ENCODE results near the gene MYEF2. TPM values are rescaled to one million over a fixed set of nuclear protein-coding genes. Genes with fewer than 3 reads are reported as not detected.

MYEF2 gene
- polyA plus RNA-seq, 3 donors: 3.0 to 9.9 (median 3.5) TPM

DNA sequence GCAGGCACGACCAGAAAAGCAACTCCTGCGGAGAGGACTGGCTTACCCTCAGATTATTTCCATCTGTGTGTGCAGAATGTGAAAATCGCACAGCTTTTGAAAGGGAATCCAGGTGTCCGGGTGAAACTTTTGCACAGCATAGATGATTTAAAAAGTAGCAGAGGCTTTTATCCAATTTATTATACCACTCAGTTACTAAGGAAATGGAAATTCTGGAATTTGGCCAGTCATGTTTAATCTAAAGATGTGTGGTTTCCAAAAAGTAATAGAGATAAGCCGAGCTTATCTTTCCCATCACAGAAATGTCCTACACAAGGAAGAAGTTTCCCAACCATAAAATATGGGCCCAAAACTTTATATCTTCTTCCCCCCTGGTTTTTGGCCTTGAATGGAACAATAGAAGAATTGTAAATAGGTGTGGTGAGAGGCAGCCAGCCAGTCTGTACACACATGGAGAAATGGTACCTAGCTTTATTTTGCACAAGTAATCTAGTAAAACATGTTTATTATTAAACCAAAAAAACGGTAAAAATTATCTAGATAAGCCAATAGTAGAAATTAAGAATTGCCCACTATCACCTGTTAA, 76.6 kb downstream of the MYEF2 start:
- WGBS, 3 donors: 52 to 60% (median 56%) methylated on average over 6 of the region's 6 CpGs
- H3K27ac ChIP-seq (ENCODE audit: low read depth, low read length): no peak overlapping the region

DNA sequence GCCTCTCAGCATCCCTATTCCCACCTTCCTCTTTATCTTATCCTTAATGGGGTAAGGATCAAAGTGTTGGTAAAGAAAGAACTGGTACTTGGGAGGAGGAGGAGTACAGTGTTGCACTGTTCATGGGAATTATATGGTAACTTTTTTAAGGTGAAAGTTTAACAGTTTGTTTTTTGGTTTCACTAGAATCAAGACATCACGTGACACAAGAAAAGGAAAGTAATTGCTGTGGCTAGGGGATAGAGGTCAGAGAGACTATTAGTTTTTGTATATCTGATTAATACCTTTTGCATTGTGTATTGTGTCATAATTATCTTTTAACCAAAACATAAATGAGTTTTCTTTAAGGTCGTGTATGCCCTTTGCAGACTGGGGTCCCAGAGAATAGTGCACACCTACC, 80.8 kb downstream of the MYEF2 start:
- 53 to 89% (median 80%) methylated on average over 2 of the region's 2 CpGs for WGBS, 3 donors
- no peak overlapping the region for H3K27ac ChIP-seq (ENCODE audit: low read depth, low read length)

DNA sequence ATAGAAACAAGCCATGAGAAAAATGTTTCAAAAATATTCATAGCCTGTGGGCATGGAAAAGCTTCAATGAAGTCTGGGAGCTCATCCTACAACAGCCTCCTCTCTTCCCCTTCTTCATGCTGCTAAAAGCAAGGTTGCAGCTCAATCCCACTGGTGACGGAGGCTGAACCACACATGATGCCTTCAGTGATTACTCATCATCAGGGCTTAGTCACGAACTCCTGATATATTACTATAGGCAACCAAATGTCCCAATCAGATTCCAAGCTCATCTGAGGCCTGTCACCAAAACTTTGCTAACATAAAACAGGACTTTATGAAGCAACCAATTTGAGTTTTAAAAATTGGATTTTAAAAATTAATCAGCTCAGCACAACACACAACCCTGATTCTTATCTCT, 81.3 kb downstream of the MYEF2 start:
- WGBS, 3 donors: 57 to 77% (median 70%) methylated on average over 2 of the region's 2 CpGs
- no peak overlapping the region for H3K27ac ChIP-seq (ENCODE audit: low read depth, low read length)

DNA sequence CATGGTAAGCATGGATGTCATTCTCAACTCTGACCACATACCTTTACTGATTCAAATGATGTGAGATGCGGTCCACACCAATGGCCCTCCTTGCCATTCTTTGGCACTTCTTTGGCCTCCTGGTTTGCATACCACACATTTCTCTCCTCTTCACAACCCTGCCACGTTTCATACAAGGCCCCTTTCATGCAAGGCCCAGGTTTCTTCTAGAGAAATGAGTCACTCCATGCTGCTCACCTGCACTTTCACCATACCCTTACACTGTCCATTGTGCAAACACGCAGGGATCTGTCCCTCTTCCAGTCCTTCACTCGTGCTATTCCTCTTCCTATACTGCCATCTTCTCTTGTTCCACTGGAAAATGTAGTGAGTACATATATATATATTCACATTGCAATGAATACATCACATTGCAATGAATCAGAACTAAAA, 81.7 kb downstream of the MYEF2 start:
- no peak overlapping the region for H3K27ac ChIP-seq (ENCODE audit: low read depth, low read length)
- WGBS, 3 donors: 61 to 80% (median 77%) methylated on average over 4 of the region's 4 CpGs

DNA sequence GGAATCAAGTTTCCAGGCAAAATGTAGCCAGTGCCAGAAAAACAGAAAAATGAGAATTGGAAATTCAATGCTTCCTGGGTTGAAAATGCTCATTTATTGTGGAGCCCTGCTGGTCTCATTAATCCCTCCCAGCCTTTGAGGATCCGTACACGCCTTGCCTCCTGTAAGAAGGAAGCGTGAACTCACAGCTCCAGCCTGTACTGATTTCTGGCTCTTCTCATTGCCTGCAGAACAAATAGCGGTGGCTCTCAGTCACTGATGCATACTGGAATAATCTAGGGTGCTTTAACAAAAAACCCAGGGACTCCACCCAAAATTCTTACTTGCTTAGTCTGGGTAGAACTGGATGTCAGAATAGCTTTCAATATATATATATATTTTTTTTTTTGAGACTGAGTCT, 86.6 kb downstream of the MYEF2 start:
- H3K27ac ChIP-seq (ENCODE audit: low read depth, low read length): no peak overlapping the region
- 69 to 81% (median 74%) methylated on average over 4 of the region's 4 CpGs for WGBS, 3 donors

DNA sequence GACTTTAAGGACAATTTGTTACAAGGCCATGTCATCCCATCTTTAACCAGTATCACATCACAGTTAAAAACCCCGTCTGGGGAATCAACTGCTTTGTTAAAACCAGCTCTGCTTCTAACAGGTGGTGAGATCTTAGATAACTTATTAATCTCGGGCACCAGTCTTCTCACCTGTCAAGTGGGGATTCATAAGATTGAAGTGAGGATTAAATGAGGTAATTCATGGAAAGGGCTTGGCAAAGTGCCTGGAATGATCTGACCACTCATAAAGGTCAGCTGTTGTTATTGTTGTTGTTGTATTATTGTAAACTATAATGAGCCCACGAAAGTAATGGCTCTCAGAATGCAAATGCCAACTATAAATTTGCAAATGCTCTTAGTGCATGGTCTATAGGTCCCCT, 87.4 kb downstream of the MYEF2 start:
- no peak overlapping the region for H3K27ac ChIP-seq (ENCODE audit: low read depth, low read length)
- 42 to 63% (median 60%) methylated on average over 3 of the region's 3 CpGs for WGBS, 3 donors

DNA sequence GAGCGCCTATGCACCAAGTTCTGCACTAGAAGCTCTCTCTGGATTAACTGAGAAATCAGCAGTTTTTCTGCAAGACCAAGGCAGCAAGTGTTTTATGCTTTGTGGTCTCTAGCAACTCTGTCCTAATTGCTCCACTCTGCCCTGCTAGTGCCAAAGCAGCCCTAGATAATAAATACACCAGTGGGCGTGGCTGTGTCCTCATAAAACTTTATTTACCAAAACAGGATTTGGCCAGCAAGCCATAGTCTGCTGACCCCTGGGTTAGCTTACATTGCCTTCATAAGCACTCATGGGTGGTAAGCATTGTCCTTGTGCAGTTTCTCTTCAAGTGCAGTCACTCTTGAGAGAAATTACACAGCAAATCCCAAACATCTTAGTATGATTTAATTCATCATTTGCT, 88.0 kb downstream of the MYEF2 start:
- 54 to 73% (median 69%) methylated on average over 2 of the region's 2 CpGs for WGBS, 3 donors
- H3K27ac ChIP-seq (ENCODE audit: low read depth, low read length): no peak overlapping the region

DNA sequence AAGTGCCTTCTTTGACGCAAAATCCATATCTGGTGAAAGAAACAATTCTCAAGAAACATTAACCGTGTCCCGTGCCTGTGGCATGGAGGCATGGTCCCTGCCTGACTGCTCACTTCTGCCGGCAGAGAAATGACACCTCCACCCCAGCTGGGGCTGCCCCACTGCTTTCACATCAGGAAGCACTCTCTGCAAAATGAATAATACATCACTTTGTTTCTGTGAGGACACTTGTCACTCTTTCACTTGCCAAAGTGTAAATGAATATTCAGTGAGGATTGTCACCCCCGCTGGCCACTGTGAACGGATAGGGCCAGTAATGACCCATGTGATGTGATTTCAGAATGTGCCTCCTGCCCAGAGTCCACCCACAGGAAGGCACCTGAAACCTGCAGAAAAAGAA, 88.4 kb downstream of the MYEF2 start:
- 39 to 71% (median 63%) methylated on average over 6 of the region's 6 CpGs for WGBS, 3 donors
- H3K27ac ChIP-seq (ENCODE audit: low read depth, low read length): no peak overlapping the region

DNA sequence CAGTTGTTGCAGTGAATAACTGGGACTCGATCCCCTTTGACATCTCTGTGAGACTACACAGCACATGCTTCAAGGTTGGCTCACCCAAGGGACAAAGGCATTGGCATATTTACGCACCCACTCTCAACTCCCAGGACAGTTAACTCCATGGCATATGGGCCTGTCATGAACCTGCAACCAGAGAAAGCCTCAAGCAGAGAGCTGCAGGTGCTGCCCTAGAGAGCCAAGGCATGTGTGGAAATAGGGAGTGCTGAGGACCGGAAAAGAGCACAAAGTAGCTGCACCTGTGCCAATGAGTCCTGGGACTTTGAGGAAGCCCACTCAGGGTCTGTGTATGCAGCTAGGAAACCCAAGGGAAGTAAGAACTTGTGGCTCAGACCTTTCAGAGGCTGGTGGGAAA, 90.3 kb downstream of the MYEF2 start:
- H3K27ac ChIP-seq (ENCODE audit: low read depth, low read length): no peak overlapping the region
- WGBS, 3 donors: 73 to 84% (median 78%) methylated on average over 3 of the region's 3 CpGs

DNA sequence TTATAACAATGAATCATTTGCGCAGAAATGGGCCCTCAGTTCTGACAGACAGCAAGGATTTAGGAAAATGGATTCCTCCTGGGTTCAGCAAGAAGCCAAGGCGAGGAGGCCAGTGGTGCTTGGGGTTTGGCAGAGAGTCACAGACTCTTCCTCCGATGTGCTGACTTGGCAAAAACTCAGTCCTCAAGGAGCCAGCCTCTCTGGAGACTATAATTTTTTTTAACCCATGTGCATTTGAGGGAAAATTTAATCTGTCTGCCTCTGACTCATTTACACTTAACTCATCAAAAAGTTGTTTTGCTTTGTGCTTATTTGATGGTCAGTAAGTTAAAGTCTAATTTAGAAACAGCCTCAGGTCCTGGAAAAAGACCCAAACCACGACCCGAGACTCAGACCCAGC, 91.5 kb downstream of the MYEF2 start:
- no peak overlapping the region for H3K27ac ChIP-seq (ENCODE audit: low read depth, low read length)
- 41 to 62% (median 50%) methylated on average over 5 of the region's 5 CpGs for WGBS, 3 donors

DNA sequence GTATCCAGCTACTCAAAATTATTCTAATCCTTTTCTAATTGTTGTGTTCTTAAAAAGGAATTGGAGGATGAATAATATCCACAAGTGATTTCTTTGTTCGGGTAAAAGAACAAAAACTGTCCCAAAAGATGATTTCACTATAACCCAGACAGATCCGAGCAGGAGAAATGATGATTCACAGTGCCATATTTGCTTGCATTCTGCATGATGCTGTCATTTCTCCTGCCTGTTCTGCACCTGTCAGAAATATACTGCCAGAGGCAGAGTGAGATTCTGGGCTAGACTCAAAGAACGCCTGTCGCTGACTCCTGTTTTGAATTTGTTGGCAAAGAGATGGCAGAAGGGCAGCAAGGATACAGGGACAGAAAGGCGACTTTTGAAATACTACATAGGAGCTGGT, 92.0 kb downstream of the MYEF2 start:
- WGBS, 3 donors: 64 to 68% (median 64%) methylated on average over 5 of the region's 5 CpGs
- no peak overlapping the region for H3K27ac ChIP-seq (ENCODE audit: low read depth, low read length)

DNA sequence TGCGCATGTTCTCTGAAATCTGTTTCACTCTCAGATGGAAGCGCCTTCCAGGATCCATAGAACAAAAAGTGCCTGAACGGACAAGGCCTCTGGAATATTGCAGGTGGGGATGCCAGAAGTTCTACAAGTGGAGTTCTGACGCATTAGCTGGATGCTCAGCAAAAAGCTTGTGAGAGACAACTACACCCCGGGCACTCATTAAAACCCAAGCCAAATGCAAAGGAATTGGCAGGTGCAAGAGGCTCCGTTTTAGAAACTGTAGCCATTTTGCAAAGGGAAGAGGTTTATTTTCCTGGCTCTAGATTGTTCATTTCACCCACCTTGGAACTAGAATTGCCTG, 92.5 kb downstream of the MYEF2 start:
- H3K27ac ChIP-seq (ENCODE audit: low read depth, low read length): no peak overlapping the region
- WGBS, 3 donors: 86 to 89% (median 88%) methylated on average over 6 of the region's 6 CpGs

DNA sequence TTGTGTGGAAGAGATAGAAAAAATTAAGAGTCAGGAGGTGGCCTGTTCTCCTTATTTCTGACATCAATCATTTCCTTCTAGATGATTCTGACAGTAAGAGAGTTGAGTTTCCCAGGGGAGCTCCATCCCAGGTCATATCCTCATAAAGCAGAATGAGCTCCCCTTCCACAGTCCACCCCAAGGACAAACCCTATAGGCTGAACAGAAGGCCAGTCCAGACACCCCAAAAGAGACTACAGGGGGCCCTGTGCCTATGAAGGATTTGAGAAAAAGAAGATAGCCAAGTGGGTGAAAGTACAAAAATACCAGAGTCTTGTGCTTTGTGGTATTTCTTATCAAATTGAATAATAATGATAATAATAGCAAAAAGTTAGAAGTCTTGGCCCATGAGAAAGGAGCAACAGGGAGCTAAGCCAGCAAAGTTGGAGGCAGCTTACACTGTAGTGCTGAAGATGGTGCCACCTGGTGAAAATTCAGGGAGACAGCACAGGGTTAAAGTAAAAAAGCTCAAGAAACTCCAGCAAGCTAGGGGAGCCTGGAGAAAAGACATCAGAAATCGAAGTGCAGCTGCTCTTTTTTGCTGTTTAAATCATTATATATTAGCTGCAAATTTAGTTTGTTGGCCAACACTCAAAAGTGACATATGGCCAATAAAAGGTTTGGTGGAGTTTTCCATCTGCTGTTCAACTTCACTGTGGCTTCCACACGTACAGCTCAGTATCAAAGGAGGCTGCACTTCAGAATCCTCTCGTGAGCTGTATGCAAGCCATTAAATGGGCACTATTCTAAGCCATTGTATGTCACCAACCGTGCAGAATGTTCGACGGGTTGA, 93.1 kb downstream of the MYEF2 start:
- H3K27ac ChIP-seq (ENCODE audit: low read depth, low read length): no peak overlapping the region
- WGBS, 3 donors: 60 to 73% (median 70%) methylated on average over 6 of the region's 6 CpGs

Other genes with a start within 250 kb of the MYEF2 start
- gene SLC24A5, start 57.3 kb downstream of the MYEF2 start, polyA plus RNA-seq: not detected
- under 1 TPM in 1 of 3 donors, not detected in 2; 0.05 TPM for gene CTXN2, start 13.4 kb upstream of the MYEF2 start, polyA plus RNA-seq
- gene SLC12A1, start 28.0 kb upstream of the MYEF2 start, polyA plus RNA-seq: not detected
- 10 to 100 TPM; 31.8 to 89.2 (median 61.0) TPM for gene DUT, start 153.1 kb upstream of the MYEF2 start, polyA plus RNA-seq